Measurements from ENCODE around the gene DAPK3.

DNA sequence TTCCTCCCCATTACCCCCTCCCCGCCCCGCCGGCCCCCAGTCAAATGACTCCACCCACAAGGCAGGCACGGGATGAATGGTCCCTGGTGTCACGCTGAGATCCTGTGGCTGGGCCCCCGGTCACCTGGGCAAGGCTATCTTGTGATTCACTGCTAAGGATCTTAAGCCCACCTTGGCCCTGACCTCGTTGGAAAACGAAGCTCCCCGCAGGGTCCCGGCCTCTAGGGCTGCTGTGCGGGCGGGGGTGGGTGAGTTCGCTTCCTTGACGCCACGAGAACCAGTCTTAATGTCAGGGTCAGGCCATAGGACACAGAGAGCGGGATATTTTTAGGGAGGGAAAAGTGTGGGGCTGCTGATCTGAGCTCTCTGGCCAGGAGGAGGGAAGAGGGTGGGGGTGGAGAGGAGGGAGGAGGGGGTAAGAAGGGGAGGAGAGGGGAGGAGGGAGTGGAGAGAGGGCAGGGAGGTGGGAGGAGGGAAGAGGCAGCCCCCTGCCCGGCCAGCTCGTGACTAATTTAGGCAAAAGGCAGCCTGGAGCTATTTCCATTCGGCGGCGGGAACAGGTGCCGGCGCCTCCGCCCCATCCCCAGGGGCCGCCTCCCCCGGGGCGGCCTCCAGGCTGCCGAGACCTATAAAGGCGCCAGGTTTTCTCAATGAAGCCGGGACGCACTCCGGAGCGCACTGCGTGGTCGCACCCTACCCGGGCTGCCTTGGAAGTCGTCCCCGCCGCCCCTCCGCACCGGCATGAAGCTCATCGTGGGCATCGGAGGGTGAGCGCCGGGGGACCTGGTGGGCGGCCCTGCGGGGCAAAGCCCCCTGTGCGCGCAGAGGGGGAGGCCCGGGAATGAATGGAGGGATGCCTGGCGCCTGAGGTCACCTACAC, 37.7 kb downstream of the DAPK3 start, which contains the start of gene NMRK2:
- TF ChIP-seq, protein P1, sequence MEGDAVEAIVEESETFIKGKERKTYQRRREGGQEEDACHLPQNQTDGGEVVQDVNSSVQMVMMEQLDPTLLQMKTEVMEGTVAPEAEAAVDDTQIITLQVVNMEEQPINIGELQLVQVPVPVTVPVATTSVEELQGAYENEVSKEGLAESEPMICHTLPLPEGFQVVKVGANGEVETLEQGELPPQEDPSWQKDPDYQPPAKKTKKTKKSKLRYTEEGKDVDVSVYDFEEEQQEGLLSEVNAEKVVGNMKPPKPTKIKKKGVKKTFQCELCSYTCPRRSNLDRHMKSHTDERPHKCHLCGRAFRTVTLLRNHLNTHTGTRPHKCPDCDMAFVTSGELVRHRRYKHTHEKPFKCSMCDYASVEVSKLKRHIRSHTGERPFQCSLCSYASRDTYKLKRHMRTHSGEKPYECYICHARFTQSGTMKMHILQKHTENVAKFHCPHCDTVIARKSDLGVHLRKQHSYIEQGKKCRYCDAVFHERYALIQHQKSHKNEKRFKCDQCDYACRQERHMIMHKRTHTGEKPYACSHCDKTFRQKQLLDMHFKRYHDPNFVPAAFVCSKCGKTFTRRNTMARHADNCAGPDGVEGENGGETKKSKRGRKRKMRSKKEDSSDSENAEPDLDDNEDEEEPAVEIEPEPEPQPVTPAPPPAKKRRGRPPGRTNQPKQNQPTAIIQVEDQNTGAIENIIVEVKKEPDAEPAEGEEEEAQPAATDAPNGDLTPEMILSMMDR (IDR thresholded peaks at IDR 0.05) = no peak
- TF ChIP-seq POLR2A (IDR thresholded peaks at IDR 0.05) (no peak), POLR2AphosphoS5 (IDR thresholded peaks at IDR 0.05) (no peak)
